GM19438 (cell line): ENCODE results near the gene PHF2.

Experiments
- ATAC-seq: cut with Tn5 transposase; IDR thresholded peaks from one replicate; pipeline ENCODE4 v1.9.1; 2021; ENCODE audit warnings: low read depth; ENCODE audit not compliant: unreplicated experiment

The PHF2 gene

DNA sequence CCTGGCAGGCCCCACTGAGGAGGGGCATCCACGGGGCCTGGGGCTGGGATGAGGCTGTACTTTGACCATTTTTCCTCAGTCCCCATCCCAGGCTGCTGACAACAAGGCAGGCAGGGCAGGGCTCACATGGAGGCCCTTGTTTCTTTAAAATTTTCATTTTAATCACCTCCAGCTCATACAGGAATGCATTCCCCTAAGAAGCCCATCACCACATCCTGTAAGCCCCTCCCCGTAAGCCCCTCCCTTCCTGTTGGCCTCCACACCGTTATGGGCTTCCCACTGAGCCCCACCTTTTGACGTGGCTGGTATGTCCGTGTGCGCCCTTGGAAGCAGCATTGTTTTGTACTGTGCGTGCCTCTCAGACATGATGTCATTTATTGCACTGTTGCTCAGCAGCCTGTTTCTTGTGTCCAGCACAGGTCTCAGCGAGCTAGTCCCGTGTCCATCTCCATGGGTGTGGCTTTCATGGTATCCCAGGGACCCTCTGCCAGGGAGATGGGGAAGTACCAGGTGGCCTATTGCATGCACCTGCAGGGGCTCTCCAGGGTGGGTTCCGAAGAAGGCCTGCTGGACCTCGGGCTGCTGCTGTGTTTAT, 22.4 kb downstream of the PHF2 start:
- no peak for ATAC-seq

DNA sequence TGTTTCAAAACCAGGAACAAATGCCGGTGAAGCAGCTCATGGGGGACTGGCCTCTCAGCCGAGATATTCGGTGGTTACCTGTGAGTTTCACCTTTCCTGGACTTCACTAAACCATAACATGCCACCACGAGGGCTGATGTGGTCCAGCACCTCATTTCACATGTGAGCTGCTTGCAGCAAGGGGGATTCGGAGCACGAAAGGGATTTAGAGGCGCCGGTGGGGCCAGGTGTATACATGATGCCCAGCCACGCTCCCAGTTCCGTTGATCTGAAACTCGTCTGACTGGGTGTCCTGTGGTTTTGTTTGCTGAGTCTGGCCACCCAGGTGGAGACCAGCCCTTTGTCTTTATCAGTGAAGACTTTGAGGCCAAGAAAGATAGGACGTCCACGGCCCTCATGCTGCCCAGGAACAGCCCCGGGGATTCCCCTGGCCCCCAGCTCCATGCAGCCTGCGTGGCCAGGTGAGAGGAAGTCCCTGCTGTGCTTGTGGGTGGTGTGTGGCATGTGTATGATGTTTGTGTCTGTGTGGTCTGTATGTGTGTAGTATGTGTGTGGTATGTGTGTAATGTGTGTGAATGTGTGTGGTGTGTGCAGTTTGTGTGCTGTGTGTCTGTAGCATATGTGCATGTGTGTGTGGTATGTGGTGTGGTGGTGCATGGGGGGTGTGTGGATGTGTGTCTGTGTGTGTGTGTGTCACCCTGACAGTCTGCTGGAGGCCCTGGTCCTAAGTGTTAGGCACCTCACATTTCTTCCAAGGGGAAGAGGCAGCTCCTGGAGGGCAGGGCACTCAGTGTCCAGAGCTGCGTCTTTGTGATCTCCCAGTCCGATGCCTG, 23.4 kb downstream of the PHF2 start:
- no peak for ATAC-seq

DNA sequence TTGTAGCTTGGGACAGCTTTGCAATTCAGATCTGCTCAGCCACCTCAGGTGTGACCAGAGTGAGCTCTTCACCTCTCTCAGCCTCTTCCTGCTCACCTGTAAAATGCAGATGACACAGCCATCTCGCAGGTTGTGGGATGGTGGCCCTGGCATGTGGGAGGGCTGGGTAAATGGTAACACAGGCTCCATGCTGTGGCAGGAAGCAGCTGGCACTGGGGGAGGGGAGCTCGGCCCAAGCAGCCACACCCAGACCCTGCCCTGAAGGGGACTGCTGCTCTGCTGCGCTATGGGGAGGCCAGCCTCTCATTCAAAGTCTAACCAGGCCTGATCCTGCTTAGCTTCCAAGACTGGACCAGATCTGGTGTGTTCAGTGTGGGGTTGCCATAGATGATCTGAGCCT, 24.1 kb downstream of the PHF2 start:
- no peak for ATAC-seq

DNA sequence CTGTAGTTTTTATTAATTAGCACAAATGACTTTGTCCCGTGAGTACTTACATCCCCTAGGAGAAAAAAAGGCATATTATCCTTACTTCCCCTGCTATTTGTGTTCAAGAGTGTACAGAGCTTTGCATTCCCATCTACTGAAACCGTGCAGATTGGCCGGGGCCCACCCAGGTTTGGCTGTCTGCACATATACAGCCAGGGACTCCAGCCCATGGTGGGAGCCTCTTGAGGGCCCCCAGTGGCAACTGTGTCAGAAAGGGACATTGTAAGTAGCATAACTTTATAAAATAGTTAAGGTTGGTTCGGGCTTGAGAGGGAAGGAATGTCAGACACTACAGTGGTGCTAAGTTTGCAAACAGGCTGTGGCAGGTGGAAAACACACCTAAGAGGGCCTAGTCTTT, 24.7 kb downstream of the PHF2 start:
- no peak for ATAC-seq

DNA sequence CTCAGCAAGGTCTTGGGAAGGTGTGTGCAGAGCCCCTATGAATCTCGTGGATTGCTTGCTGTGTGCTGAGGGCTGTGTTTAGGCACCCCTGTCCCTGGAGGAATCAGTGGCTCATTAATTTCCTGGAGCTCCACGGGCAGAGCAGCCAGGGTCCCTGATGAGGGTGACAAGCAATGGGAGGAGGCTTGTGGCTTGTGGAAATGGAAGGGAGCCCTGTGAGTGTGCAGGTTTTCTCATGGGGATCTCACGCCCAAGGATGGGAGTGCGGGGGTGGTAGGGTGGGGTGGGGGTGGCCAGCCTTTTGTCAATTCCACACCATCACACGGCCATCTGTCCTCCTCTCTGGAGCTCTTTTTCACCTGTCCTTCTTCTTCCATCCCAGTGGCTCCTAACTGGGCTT, 25.3 kb downstream of the PHF2 start:
- ATAC-seq: no peak

DNA sequence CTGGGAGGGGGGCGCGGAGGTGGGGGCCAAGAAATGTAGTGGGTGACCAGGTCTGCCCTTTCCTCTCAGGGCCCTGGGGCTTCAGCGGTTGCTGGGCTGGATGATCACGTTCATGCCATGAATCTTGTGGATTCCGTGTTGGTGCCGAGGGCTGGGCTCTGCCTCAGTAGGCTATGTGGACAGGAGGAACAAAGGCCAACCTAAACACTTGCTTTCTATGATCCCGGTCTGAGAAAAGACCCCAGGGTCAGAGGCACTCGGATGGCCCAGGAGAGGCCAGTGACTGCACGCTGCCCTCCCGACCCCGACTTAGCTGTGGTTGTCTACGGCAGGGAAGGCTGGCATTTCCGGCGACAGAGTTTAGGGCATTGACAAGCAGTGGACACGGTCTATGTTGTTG, 26.6 kb downstream of the PHF2 start:
- no peak for ATAC-seq

DNA sequence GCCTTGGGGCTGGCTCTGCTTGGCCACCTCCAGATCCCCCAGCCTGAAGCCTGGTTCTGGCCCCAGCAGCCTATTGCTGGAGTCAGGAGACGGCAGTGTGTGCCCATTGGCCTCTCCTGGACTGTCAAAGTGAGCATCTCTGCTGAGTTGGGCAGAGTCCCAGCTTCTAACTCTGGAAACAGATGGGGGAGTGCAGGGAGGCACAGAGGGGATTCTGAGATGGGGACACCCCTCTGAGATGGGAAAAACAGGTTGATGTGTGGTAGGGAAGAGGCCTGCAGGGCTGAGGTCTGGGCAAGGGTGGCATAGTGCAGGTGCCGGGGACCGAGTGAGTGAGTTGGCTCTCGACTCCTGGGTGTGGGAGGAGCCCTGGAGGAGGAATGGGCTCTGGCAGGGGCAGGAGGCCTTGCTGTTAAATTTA, 27.5 kb downstream of the PHF2 start:
- no peak for ATAC-seq

DNA sequence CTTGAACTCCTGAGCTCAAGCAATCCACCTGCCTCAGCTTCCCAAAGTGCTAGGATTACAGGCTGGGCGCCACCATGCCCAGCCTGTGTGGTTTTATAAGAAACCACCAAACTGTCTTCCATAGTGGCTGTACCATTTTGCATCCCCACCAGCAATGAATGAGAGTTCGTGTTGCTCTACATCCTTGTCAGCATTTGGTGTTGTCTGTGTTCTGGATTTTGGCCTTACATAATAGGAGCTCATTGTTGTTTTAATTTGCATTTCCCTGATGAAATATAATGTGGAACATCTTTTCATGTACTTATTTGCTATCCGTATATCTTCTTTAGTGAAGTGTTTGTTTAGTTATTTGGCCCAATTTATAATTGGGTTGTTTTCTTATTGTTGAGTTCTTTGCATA, 29.8 kb downstream of the PHF2 start:
- ATAC-seq: no peak

DNA sequence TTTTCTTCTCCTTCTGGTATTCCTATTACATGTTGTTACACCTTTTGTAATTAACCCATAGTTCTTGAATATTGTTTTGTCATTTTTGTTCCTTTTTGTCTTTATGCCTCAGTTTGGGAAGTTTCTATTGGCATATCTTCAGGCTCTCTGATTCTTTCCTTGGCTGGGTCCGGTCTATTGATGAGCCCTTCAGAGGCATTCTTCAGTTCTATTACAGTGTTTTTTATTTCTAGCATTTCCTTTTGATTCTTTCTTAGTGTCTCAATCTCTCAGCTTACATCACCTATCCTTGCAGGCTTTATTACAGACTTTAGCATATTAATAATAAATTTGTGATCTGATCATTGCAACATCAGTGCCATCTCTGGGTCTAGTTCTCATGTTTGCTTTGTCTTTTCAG, 33.8 kb downstream of the PHF2 start:
- ATAC-seq: no peak

DNA sequence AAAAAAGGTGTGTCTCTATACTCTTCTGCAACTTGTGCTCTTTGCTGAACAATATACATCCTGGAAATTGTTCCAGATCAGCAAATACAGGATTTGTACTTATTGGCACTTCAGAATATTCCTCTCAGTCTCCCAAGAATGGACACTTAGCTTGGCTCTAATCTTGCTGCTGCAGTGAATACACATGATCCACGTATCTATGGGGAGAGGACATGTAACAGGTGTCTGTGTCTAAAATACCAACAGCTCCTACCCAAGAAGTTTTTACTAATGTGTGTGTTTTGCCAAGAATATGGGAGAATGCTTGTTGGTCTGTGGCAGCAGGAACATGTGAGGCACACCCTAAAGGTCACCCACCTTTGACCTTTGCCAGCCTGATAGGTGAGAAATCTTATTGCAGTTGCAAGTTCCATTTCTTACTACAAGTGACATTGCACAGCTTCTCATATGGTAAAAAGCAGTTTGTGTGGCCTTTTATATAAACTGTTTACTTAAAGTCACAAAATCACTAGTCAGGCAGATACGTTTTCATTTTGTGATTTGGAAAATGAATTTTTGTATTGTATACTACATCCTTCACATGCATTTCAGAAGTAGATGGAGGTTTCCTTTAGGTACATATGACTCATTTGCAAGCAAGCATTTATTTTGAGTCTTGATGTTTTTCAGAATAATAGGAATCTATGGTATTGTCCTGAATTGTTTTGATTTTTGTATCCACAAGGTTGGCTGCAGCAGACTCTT, 35.8 kb downstream of the PHF2 start:
- no peak for ATAC-seq

DNA sequence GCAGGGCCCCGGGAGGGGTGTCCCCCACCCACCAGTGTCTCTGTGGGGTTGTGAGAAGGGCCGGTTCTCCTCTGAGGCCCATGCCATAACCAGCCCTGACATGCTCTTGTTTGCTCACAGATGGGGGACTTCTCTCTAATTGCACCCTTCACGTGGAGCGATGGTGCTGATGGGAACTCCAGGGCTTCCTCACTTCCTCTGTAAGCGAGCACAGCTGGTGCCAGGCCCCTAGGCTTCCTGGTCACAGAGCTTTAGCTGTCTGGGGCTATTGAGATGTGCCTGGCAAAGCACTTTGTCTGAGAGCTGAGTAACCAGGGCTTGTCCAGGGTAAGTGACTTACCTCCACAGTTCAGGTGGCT, 36.4 kb downstream of the PHF2 start:
- ATAC-seq: no peak

DNA sequence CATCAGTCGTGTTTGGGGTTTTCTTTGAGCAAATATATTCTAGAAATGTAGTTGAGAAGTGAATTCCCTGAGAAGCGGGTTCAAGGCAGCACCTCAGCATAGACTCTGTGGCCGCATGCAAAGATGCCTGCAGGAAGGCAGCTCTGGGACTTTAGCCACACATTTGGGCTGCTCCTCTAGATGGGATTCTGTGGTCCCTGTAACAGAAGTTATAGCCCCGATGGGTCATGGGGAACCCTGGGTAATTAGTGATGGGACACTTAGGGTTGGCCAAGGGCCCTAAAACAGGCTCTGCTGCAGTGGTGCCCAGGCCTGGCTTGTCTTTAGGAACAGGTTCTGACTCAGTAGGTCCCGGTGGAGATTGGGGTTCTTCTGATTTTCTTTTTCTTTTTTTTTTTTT, 36.8 kb downstream of the PHF2 start:
- no peak for ATAC-seq

DNA sequence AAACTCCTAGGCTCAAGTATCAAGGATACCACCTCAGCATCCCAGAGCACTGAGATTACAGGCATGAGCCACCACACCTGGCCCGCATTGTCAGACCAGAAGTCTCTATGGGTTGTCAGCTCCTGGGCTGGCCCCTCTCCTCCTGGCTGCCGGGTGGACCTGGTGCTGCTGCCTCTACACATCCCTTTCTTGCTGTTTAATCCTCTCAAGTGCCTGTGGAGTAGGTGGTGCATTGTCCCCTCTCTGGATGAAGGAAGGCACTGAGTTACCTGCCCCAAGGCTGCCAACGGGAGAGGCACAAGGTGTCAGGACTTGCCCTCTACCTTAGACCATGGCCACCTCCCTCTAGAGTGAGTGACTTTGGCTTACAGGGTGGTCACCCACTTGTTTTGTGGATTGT, 37.4 kb downstream of the PHF2 start:
- no peak for ATAC-seq

DNA sequence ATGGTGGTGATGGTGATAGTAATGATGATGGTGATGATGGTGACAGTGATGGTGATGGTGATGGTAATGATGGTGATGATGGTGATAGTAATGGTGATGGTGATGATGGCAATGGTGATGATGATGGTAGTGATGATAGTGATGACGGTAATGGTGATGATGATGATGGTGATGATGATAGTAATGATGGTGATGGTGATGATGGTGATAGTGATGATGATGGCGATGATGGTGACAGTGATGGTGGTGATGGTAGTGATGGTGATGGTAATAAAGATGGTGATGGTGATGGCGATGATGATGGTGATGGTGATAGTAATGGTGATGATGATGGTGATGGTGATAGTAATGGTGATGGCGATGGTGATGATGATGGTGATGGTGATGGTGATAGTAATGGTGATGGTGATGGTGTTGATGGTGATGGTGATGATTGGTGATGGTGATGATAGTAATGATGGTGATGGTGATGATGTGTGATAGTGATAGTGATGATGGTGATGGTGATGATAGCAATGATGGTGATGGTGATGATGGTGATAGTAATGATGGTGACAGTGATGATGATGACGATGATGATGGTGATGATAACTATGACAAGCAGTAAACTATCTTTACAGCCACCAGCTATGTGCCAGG, 38.6 kb downstream of the PHF2 start:
- no peak for ATAC-seq

DNA sequence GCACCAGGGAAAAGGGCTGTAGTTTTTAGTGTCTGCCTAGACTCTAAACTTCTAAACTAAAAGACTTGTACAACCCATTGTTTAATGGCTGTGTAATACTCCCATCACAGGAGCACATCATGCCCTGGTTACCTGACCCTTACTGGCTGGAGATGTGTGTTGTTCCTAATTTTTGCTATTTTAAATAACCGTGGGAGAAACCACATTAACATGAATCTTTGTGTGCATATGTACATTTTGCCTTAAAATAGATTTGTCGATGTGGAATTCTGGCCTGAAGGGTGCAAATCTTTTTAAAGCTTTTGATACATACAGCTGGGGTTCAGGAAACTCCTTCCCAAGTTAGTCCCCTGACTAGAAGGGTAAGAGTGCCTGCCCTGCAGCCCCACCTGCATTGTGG, 39.7 kb downstream of the PHF2 start:
- ATAC-seq: no peak

DNA sequence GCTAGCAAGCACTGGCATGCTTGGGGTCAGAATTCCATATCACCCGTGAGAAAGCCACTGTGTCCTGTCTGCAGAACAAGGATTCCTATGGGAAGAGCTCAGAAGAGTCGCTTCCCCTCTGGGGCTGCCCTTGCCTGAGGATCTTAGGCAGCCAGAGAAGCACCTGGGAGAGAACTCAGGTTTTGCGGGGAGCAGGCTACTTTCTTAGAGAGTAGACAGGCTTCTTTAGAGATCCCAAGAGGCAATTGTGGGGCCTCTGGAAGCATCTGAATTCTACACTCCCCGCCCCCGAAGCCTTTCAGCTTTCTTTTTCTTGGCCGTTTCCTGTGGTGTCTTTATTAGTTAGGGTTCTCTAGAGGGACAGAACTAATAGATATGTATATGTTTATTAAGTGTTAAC, 40.9 kb downstream of the PHF2 start:
- no peak for ATAC-seq

DNA sequence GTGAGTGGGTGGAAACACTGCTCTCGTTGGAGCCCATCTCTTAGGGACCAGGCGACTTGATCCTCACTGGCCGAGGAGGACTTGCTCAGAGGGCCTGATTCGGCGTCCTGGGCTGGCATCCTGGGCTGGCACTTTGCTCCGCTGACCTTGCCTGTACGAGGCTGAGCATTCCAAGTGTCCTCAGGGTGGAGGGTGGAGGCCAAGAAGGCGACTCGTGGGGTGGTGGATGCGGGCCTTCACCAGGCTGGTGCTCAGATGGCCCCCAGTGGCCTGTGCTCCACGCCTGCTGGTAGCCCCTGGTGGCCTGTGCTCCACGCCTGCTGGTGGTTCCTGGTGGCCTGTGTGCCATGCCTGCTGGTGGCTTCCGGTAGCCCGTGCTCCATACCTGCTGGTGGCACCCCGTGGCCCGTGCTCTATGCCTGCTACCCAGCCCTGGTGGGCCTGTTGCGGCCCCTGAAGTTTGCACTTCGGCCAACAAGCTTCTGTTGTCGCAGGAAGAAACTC, 42.9 kb downstream of the PHF2 start:
- no peak for ATAC-seq

DNA sequence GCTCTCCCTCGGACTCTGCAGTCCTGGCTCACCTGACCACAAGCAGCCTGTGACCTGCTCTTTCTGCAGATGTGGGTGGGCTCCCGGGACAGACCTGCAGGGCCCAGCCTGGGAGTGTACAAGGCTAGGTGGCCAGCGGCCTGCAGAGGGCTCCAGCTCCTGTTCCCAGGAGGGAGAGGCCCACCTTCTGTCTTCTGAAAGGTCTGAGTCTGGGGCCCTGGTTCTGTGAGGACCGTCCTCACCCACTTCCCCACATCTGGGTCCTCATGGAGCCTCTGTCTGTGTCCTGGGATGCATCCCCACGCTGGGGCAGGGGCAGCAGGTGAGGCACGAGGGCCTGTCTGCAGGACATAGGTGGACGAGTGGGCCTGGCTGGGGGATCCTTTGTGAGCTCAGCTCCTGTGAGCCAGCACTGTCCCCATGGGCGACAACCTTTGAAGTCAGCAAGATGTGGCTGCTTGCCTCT, 43.7 kb downstream of the PHF2 start:
- no peak for ATAC-seq

DNA sequence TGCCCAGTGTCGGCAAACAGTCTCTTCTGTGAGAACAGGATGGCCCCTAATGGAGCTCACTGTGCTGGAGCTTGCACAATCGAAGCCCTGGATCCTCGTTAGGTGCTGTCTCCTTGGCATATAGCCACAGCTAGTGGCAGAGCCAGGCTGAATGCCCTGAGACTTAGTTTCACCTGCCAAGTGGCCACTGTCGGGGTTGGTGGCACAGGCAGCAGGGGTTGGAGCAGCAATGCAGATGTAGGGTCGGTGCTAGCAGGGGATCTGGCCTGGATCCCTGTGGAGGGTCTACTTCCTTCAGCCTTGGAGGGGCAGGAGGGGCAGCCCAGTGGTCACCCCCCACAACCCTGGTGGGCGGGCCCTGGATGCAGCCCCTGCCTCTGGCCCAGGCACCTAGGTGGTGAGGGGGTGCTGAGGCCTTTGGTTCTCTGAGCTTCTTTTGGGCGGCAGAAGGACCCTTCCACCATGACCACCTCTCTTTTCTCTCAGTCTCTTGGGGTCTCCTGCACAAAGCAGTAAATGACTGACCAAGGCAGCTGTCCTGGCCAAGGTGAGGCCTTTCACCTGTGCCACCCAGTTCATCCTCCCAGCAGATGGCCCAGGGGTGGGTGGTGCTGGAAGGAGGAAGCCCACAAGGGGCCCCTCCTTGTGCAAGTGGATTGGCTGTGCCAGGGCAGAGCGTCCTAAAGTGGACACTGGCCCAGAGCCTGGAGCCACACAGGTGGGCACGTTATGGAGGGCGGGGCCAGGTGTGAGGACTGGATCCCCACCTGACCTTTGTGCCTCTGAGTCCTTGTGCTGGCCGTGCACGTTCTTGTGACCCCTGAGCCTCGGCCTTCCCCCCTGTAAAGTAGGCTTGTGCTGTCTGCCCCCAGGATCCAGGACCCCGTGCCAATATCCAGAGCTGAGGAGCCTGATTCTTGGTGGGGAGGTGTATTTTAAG, 44.8 kb downstream of the PHF2 start:
- ATAC-seq: no peak

DNA sequence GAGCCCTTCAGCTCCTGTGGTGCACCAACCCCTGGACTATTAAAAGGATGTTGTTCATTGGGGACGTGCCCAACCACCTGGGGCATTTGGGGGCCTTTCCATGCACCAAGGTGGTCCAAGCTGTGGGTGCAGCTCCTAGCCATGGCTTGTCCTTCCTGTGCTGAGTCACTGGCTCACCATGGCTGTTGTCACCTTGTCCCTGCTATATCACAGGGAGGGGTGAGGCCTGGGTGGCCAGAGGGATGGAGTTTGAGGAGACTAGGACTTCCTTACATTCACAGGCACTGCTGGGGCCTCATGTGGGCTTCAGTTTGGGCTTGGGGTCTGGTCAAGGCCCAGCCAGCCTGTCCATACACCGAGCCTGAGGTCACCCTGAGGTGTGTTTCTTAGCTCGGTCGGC, 45.5 kb downstream of the PHF2 start:
- no peak for ATAC-seq
